Stomach (tissue), 9 donors: ENCODE measurements around the gene C7orf57. TPM values are rescaled to one million over a fixed set of nuclear protein-coding genes. Genes with fewer than 3 reads are reported as not detected.
A peak's percentile ranks its signal among the peaks of the same experiment; 100 is the strongest.

Source experiments
- DNase-seq, 2 donors: peaks; one replicate each; pipeline versions ENCODE4 v3.0.0 to v3.0.0-alpha.2; 2013 to 2019
- H3K27ac ChIP-seq, 5 donors: fragments of 200-600 bp in 4 of 5; sonication (generic) in 4 of 5; one replicate each; pipeline ENCODE4 v1.5.1; 2013 to 2019; ENCODE audit warnings: mild to moderate bottlenecking in 1 of 5, moderate library complexity in 1 of 5
- H3K27me3 ChIP-seq, 3 donors: fragments of 200-600 bp; sonication (generic); one replicate each; pipeline ENCODE4 v1.5.1; 2017 to 2019; ENCODE audit warnings: mixed run types in 1 of 3
- H3K36me3 ChIP-seq, 4 donors: fragments of 200-600 bp; sonication (generic); 1 replicate in 3 of 4; 2 replicates in 1 of 4; pipeline ENCODE4 v1.5.1; 2016 to 2019
- H3K4me1 ChIP-seq, 4 donors: fragments of 200-600 bp; sonication (generic); one replicate each; pipeline ENCODE4 v1.5.1; 2016 to 2019
- H3K4me3 ChIP-seq, 4 donors: fragments of 200-600 bp; sonication (generic) in 3 of 4; one replicate each; pipeline ENCODE4 v1.5.1; 2016 to 2019; ENCODE audit warnings: mild to moderate bottlenecking in 1 of 4
- H3K9me3 ChIP-seq, 4 donors: fragments of 200-600 bp; sonication (generic); one replicate each; pipeline ENCODE4 v1.5.1; 2016 to 2019
- EP300 ChIP-seq: sonication (generic); formaldehyde crosslinking; IDR thresholded peaks from one replicate; pipeline ENCODE4 v1.6.1; 2017; ENCODE audit warnings: antibody characterized with exemption
- POLR2A ChIP-seq, 4 donors: fragments of 450-650 bp; IDR thresholded peaks; one replicate each; pipeline ENCODE4 v1.6.1; 2016; ENCODE audit warnings: antibody characterized with exemption in 4 of 4, control low read depth in 2 of 4, mild to moderate bottlenecking in 1 of 4, moderate library complexity in 1 of 4
- POLR2AphosphoS5 ChIP-seq, 3 donors: sonication (generic); formaldehyde crosslinking; IDR thresholded peaks; one replicate each; pipeline ENCODE4 v1.6.1; 2016; ENCODE audit warnings: antibody characterized with exemption in 3 of 3
- WGBS, 5 donors: extraction: QIAGEN DNeasy Blood & Tissue Kit in 3 of 5; methylation state at CpG; one replicate each; pipeline versions ENCODE4 v1.1.5 to v1.1.7; 2013 to 2018; 5-methylcytosine and 5-hydroxymethylcytosine counted together
- intact Hi-C: fragments of 100-400 bp; cut with DNase I; formaldehyde crosslinking; loops from one replicate; pipeline ENCODE4 v1.15.1; 2023; ENCODE audit warnings: low total_unique reads
- polyA plus RNA-seq, 3 donors: library from polyadenylated mRNA; stranded (reverse); fragments of 200-250 nt; gene quantifications; one replicate each; pipeline ENCODE4 v1.2.3, GENCODE V29; 2013
- total RNA-seq, 5 donors: library from RNA; depleted of rRNA; stranded (reverse); fragments of >200 nt; gene quantifications; one replicate each; pipeline versions ENCODE4 v1.1.0 to v1.2.3, GENCODE V29; 2014 to 2016
- TF ChIP-seq, protein P1 (sequence below), 7 experiments: fragments of 450-650 bp in 4 of 7; fragments of 200-600 bp in 3 of 7; sonication (generic) in 3 of 7; IDR thresholded peaks; one replicate each; pipeline ENCODE4 v1.5.1; 2016 to 2019; ENCODE audit warnings: antibody characterized with exemption in 7 of 7, control low read depth in 2 of 7, mild to moderate bottlenecking in 1 of 7
- donor health status: healthy with polysubstance abuse.
- donor health status: Bipolar disorder and iron deficiency.
- donor health status: healthy.

The C7orf57 gene
- total and polyA plus RNA-seq, 8 donors = 0.08 TPM; not detected in 7

DNA sequence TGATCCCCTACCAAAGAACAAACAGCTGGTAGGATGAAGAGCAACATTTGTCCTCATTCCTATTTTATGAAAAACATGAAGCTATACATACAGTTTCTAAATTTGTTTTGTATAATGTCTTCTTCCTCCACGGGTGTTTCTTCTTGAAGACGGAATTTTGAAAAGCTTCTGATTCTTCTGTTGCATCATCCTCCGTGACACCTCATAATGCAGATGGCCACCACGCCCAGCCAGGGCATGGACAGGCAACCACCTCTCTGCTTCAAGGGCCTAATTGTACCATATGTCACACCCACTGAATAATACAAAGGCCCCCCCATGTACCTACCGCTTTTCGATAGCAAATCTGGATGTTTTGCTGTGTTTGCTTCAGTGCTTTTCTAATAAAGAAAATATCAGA, 6.4 kb upstream of the C7orf57 start, which contains the start of gene SUN3:
Gene SUN3, minus strand, starts transcription at position 170 of the 400 bp plus-strand sequence. Its CDS starts 169 bp downstream, at position 1.
- intact Hi-C loops = no loop called here

DNA sequence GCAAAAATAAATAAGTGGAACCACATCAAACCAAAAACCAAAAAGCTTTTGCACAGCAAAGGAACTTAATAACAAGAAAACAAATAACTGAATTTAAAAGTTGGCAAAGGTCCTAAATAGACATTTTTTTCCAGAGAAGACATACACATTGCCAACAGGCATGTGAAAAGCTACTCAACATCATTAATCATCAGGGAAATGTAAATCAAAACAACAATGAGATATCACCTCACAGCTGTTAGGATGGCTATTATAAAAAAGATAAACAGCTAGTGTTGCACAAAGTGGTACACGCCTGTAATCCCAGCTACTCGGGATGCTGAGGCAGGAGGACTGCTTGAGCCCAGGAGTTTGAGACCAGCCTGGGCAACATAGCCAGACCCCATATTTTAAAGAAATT, 4.2 kb upstream of the C7orf57 start:
- no peak for TF ChIP-seq POLR2A (IDR thresholded peaks at IDR 0.05)
- TF ChIP-seq EP300 = no peak
- TF ChIP-seq, protein P1, sequence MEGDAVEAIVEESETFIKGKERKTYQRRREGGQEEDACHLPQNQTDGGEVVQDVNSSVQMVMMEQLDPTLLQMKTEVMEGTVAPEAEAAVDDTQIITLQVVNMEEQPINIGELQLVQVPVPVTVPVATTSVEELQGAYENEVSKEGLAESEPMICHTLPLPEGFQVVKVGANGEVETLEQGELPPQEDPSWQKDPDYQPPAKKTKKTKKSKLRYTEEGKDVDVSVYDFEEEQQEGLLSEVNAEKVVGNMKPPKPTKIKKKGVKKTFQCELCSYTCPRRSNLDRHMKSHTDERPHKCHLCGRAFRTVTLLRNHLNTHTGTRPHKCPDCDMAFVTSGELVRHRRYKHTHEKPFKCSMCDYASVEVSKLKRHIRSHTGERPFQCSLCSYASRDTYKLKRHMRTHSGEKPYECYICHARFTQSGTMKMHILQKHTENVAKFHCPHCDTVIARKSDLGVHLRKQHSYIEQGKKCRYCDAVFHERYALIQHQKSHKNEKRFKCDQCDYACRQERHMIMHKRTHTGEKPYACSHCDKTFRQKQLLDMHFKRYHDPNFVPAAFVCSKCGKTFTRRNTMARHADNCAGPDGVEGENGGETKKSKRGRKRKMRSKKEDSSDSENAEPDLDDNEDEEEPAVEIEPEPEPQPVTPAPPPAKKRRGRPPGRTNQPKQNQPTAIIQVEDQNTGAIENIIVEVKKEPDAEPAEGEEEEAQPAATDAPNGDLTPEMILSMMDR (IDR thresholded peaks at IDR 0.05) = no peak
- no peak for TF ChIP-seq POLR2AphosphoS5 (IDR thresholded peaks at IDR 0.05)
- Histone ChIP-seq H3K27me3 (peaks cover 0 to 33% (median 12%) of the 10 kb centered on the region in 3 donors), H3K4me3 (no peak overlapping the region), H3K36me3 (no peaks in the 10 kb centered on the region), H3K9me3 (no peaks in the 10 kb centered on the region), H3K4me1 (peaks cover 7 to 14% (median 12%) of the 10 kb centered on the region in 4 donors), H3K27ac (no peak overlapping the region)
- 61 to 86% (median 66%) methylated on average over 2 of the region's 2 CpGs for WGBS, 5 donors
- intact Hi-C loops = no loop called here
- DNase-seq = no peak

More for the DNA sequence above, 6.4 kb upstream of the C7orf57 start, which contains the start of gene SUN3:
- TF ChIP-seq POLR2AphosphoS5 (IDR thresholded peaks at IDR 0.05) = no peak
- no peak for TF ChIP-seq EP300
- TF ChIP-seq, protein P1 (IDR thresholded peaks at IDR 0.05) = no peak
- no peak for TF ChIP-seq POLR2A (IDR thresholded peaks at IDR 0.05)
- peaks cover 0 to 22% (median 0%) of the 10 kb centered on the region in 3 donors for H3K27me3 ChIP-seq
- no peak within 1 kb of the TSS for H3K27ac ChIP-seq
- no peaks in the 10 kb centered on the region for H3K36me3 ChIP-seq
- 81 to 92% (median 88%) methylated on average over 6 of the region's 6 CpGs for WGBS, 5 donors
- no peaks in the 10 kb centered on the region for H3K4me1 ChIP-seq
- no peak for DNase-seq
- peaks cover 1 to 10% (median 7%) of the 10 kb centered on the region in 4 donors for H3K9me3 ChIP-seq
- no peak within 1 kb of the TSS for H3K4me3 ChIP-seq

DNA sequence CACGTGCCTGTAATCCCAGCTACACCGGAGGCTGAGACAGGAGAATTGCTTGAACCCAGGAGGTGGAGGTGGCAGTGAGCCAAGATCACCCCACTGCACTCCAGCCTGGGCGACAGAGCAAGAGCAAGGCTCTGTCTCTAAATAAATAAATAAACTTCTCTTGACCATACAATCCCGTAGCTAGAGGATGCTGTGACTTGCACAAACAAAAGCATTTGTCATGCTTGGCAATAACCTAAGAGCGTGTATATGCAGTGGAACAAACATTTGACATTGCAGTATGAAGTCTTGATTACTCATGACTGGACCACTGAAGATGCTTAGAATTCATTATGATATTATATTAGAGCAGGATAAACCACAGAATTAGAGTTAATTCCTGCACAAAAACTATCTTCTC, 1.4 kb upstream of the C7orf57 start:
- DNase-seq = no peak
- 53 to 71% (median 55%) methylated on average over 5 of the region's 5 CpGs for whole genome bisulfite sequencing, 5 donors
- TF ChIP-seq EP300 (no peak), POLR2AphosphoS5 (IDR thresholded peaks at IDR 0.05) (no peak), POLR2A (IDR thresholded peaks at IDR 0.05) (no peak)
- TF ChIP-seq, protein P1 (IDR thresholded peaks at IDR 0.05) = no peak
- peaks cover 0 to 46% (median 17%) of the 10 kb centered on the region in 3 donors for H3K27me3 ChIP-seq
- intact Hi-C loops = no loop called here
- H3K9me3 ChIP-seq = no peaks in the 10 kb centered on the region
- peaks cover 9 to 19% (median 15%) of the 10 kb centered on the region in 4 donors for H3K4me1 ChIP-seq
- no peak overlapping the region for H3K27ac ChIP-seq
- H3K36me3 ChIP-seq = no peaks in the 10 kb centered on the region
- no peak overlapping the region for H3K4me3 ChIP-seq

DNA sequence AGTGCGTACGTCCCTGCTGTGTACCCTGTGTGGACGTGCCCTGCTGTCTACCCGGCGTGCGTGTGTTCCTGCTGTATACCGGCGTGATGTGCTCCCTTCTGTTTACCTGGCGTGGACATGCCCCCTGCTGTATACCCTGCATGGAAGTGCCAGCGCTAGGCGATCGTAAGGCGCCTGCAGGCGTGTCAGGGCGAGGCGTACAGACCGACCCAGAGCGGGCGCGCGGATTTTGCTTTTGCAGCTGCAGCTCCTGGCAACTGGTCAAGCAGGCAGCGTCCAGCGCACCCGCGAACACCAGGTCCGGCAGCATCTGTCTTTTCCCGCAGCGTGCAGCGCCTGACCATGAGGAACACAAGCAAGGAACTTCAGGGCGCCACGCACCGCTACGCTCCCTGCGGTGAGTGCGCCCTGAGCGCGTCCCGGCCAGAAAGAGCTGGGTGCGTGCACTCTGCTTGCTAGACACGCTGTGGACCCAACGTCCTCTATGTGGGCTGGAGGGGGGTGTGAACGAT, 680 bp downstream of the C7orf57 start:
- no peaks in the 10 kb centered on the region for H3K36me3 ChIP-seq
- TF ChIP-seq, protein P1 (IDR thresholded peaks at IDR 0.05) = no peak
- TF ChIP-seq POLR2AphosphoS5 (IDR thresholded peaks at IDR 0.05) = no peak
- TF ChIP-seq POLR2A (IDR thresholded peaks at IDR 0.05) = no peak
- TF ChIP-seq EP300 = no peak
- peaks cover 9 to 19% (median 15%) of the 10 kb centered on the region in 4 donors for H3K4me1 ChIP-seq
- no peaks in the 10 kb centered on the region for H3K9me3 ChIP-seq
- no peak overlapping the region for H3K27ac ChIP-seq
- 1 to 5% (median 2%) methylated on average over 12 to 42 of the region's 42 CpGs for WGBS, 5 donors
- peak in 1 of 2 donors; percentile 66 for DNase-seq
- intact Hi-C loops = no loop called here
- peaks cover 0 to 43% (median 17%) of the 10 kb centered on the region in 3 donors for H3K27me3 ChIP-seq
- peak overlapping the region; percentile 45 to 73 (median 56) for H3K4me3 ChIP-seq
